SH-SY5Y (cell line): ENCODE results near the gene CORIN.

Experiments used
- GATA2 ChIP-seq: IDR thresholded peaks from 2 replicates; pipeline ENCODE4 v1.6.1; 2011; ENCODE audit warnings: mild to moderate bottlenecking, low read depth, low read length
- GATA3 ChIP-seq: IDR thresholded peaks from 2 replicates; pipeline ENCODE4 v1.6.1; 2011; ENCODE audit warnings: low read depth, mild to moderate bottlenecking, low read length, moderate library complexity

CORIN gene

DNA sequence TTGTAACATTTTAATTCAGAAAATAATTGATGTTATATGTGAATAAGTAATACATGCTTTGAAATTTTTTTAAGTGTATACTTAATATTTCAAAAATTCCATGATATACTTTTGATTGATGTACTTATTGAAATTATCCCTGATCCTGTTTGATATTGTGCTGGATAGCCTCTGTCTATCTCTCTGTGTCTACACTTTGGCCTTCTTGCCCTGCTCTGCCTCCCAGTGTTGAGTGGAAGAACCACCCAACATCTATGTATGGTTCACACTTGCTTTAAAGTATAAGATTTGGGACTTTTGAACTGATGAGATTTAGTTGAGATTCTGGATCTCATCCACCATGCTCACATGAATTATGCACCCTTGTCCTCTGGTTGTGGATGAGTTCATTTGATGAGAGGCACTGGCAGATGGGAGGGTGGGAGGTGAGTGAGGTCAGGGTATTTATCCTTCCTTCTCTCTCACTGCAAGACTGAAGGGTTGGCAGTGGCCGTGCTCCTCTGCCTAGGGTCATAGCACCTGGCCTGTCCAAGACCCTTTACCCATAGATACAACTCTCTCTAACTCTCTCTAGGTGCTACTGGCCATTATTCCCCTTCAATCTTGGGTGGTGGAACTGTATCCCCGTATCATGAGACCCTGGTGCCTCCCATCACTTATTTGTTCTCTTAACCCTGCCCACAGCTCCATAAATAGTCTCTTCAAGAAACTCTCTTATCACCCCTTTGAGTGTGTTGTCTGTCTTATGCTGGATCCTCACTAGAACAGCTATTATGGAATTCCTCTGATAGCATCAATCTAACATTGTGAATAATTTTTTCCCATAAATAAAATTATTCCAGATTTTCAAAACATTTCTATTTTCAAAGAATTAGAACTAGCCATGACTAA lies 75.2 kb downstream of the CORIN start:
- TF ChIP-seq GATA2 (no peak), GATA3 (no peak)

DNA sequence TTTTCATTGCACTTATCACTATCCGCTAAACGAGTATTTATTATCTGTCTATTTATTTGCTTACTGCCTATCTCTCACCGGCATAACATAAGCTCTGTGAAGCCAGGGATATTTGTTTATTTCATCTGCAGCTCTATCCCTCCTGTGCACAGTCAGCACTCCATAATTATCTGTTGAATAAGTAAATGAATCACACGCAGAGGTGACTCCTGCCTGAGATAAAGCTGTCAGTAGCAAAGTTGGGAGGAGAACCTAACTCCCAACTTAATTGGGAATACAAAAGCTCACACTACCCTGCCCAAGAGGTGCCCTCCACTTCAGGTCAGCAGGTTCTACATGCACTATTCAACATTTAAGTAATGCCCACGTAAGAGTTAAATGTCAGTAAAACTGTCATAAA lies 85.7 kb downstream of the CORIN start:
- TF ChIP-seq GATA3 (no peak), GATA2 (no peak)

DNA sequence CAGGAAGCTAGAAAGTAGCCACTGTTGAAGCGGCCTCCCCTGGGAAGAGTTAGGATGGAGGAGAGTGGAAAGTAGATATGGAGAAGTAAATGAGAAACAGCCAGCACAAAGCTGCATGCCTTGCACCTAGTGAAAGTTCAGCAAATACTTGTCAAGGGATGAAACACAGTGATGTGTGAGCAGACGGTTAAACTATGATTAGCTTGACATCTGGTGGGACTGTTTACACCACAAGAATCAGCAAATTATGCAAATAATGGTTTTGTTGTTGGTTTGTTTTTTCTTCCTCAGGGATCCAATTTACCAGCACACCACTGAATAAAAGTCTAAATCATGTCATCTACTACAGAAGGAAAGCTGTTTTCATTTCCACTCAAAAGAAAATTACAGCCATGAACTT lies 87.1 kb downstream of the CORIN start:
- TF ChIP-seq GATA2 (no peak), GATA3 (no peak)

DNA sequence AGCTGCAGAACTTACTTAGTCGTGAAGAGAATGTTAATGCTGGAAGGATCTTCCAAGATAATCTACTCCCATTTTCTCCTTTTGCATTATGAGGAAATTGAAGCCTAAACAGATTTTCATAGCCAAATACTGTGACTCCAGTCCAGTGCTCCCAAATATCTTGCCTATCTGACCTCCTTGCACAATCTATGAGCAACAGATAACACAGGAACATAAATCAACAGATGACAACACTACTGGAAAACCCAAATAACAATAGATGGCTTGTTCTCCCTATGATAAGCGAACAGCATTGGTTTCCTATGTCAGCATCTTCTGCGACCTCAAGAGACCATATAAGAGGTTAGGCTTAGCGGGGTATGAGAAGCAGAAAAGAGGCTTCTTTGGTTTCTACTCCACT lies 88.0 kb downstream of the CORIN start:
- TF ChIP-seq GATA3 (no peak), GATA2 (no peak)

DNA sequence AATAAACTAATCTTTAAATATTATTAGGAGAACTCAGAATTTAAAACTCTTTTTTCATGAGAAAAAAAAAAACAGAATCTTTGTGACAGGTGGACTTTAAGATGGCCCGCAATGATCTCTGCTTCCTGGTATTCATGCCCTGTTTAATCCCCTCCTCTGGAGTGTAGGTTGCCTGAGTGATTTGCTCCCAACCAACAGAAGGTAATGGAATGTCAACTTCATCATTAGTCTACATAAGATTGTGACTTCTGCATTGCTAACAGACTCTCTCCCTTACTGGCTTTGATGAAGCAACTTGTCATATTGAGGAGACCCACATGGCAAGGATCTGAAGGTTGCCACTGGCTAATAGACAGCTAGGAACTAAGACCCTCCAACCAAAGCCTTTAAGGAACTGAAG lies 88.8 kb downstream of the CORIN start:
- no peak for TF ChIP-seq GATA3
- no peak for TF ChIP-seq GATA2

DNA sequence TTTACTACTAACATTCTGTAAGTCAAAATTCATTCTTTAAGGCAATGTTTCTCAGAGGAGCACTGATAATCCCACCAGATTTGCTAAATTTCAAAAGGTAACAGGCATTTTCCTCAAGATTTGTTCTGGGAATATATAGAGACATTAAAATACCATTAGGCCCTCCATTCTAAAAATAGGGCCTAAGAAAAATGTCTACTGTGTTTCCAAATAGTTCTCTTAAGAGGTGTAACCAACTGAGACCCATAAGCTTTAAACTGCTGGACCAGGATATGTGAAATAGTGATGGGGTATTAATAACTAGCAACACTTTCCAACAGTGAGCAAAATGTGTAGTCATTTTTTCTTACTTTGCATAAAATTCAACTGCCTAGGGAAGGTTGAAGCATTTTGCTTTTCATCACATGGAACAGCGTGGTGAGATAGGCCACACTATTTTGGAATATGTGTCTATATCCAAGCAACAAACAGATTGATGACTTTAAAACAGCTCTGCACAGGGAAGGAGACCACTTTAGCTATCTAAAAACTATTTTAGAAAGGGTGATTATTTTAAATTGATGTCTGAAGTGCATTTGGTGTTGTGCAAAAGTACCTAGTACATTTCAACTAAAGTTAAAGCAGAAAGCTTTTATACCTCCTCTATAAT lies 89.9 kb downstream of the CORIN start:
- TF ChIP-seq GATA3 (no peak), GATA2 (no peak)

DNA sequence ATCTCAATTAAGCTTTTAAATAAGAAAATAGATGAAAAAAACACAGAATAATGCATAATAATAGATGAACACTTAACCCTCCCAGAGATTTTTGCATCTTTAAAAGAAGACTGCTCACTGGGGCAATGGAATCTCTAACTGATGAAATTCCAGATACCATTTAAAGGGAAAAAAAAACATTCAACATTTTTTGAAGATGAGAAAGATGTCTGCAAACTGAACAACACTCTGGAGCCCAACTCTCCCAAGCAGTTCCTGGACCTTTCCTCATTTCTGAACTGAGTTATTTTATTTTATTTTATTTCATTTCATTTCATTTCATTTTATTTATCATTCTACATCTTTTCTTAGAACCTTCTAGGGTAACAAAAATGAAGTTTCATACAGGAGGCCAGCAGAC lies 90.7 kb downstream of the CORIN start:
- TF ChIP-seq GATA2: no peak
- no peak for TF ChIP-seq GATA3

DNA sequence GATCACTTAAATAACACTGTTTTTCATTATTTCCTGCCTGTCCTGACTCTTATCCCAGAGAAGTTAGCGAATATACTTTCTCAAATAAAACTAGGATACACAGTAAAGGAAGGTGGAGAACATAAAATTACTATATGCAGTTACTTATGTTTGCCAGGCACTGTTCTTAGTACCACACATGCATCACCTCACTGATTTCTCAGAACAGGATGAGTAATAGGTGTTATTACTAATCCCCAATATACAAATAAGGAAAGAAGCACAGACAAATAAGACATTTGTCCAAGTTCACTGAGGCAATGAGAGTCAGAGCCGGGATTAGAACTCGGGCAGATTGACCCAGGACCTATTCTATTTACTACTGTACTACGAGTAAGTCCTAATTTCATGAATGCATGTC lies 91.7 kb downstream of the CORIN start:
- TF ChIP-seq GATA2 (no peak), GATA3 (no peak)

DNA sequence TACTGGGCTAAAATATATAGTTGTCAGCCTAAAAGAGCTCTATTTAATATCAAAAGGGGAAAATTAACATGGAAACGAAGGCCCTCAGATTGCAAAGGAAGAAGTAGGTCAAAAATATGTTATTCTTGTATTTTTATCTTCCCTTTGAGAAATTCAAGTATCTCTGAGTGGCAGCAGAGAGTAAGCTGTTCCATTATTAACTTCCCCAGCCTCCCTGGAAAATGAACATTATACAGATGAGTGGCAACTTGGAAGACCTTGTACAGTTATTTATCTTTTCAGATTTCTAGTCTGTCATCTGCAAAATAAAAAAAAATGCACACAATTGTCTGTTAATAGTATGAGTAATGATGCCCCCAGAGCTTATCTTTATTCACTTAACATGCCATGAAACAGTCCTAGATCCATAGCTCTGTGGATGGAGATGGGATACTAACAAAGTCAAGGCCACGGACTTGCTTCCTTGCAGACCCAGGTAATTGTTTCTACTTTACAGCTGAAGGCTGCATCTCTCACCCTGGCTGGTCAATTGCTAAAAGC lies 93.0 kb downstream of the CORIN start:
- TF ChIP-seq GATA3 (no peak), GATA2 (no peak)

DNA sequence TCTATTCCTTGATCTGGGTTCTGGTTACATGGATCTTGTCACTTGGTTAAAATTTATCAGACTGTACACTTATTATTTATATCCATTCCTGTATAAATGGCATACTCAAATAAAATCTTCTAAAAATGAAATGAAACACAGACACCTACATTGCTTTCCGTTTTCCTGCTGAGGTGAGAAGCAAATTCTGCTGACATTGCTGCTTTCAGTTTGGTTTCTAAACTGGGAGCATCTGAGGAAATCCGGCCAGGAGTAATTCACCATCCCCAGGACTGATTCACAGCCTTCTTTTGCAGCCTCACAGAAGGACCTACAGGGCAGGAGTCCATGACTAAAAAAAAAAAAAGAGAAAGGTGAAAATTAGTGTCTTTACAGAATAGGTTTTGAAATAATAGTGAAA lies 93.6 kb downstream of the CORIN start:
- no peak for TF ChIP-seq GATA2
- TF ChIP-seq GATA3: no peak

DNA sequence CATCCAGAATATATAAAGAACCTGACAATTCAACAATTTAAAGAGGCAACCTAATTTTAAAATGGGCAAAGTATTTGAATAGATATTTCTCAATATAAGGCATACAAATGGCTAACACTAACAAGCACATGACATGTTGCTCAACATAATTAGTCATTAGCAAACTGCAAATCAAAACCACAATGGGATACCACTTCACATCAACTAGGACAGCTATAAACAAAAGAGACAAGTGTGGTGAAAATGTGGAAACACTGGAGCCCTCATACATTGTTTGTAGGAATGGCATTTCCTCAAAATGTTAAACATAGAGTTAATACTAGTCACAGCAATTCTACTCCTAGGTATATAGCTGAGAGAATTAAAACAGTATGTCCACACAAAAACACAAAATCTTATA lies 96.7 kb downstream of the CORIN start:
- TF ChIP-seq GATA2 (no peak), GATA3 (no peak)

DNA sequence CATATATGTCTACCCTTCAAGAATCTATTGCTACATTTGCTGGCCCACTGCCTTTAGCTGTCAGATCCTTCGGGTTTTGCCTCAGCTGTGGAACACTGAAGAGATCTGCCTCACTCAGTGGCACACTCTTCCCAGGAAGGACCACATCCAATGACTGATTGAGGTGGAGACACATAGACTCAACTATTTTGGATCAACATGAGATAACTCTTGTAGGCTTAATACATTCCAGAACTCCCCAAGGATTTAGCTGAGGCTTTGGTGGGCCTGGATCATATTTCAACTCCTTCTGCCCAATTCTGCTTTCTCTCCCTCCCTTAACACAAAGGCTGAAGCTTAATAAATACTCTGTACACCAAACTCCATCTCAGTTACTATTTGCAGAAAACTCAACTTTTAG lies 100.5 kb downstream of the CORIN start:
- TF ChIP-seq GATA2: no peak
- no peak for TF ChIP-seq GATA3

DNA sequence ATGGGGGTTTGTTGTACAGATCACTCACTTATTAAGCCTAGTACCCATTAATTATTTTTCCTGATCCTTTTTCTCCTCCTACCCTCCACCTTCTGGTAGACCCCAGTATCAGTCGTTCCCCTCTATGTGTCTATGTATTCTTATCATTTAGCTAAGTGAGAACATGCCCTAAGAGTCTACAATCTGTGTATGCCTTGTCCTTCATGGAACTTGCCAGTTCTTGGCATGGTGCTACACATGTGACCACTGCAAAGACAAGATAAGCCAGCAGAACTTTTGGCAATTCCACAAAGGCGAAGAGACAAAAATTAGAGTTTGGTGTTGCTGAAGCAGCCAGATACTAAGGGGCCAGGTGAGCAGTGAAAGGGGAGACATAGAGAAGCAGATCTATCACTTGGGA lies 101.3 kb downstream of the CORIN start:
- TF ChIP-seq GATA2 (no peak), GATA3 (no peak)

DNA sequence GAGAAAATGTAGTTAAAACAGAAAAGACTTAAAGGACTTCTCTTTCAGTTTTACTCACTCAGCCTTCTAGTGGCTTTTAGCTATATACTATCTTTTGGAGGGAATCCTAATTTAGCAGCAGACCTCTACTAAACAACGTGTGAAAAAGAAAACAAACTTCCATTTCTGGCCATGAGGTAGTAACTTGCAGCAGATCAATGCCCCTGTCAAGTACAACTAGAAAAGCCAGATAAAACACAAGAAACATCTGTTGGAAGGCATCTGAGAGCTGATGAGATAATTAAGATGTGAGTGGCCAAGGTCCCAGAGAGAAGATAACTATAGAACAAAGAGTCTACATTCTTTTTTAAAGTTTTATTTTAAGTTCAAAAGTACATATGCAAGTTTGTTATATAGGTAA lies 101.7 kb downstream of the CORIN start:
- no peak for TF ChIP-seq GATA2
- TF ChIP-seq GATA3: no peak

DNA sequence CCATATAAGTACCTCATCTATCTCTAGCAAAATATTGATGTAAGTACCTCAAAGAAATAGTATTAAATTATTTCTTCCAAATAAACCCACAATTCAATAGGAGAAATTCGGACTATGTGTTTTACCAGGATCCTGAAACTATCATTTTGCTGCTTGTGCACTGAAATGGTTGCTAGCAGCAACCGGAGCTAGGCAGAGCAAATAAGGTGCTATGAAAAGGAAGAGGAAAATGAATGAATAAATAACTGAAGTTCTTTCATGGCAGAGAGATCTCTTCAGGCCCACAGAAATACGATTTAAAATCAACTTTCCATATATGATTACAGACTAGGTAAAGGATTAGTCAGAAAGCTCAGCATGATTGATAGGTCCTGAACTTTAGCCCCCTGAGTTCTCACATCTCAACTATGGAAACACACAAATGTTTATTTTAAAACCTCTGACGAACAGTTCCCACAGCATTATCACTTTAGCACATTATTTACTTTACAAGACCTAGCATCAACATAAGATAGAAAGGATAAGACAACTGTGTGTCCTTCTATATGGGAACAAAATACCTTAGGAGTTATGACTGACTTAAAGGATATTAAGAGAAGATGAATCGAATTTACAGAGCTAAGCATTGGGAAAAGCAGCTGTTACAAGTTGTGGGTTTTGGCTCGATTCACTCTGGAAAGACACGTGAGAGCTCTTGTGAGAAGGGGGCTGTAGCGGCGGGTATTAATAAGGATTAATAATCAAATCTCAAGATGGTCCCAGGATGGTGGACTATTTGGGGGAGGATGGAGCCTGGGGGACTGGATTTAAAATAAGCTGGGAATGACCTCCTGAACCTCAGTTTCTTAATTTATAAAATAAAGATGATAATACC lies 104.3 kb downstream of the CORIN start:
- TF ChIP-seq GATA2: no peak
- no peak for TF ChIP-seq GATA3
